GM19239 (cell line): ENCODE measurements around the gene PPP3R2.

ENCODE experiments used
- DNase-seq: peaks from one replicate; pipeline ENCODE4 v3.0.0; 2011; ENCODE audit warnings: low spot score; ENCODE audit not compliant: insufficient read length
- FAIRE-seq: peaks from 2 replicates; lab custom pipeline; 2011; peaks lifted over from hg19 to GRCh38; lab: Jason Lieb, UNC

The PPP3R2 gene

GRCh38 chr9:101543098-101543735 is 51.6 kb downstream of the PPP3R2 start:
- DNase-seq (no peak), FAIRE-seq (no peak)
